ENCODE measurements around the gene VTI1A.
A peak's percentile ranks its signal among the peaks of the same experiment; 100 is the strongest.

- TF ChIP-seq CTCF (conservative IDR thresholded peaks at IDR 0.05; ENCODE audit: low read depth in 2 of 2) (no peak), EZH2phosphoT487 (IDR thresholded peaks at IDR 0.05; ENCODE audit: unreplicated experiment) (no peak), POLR2AphosphoS5 (IDR thresholded peaks at IDR 0.05; ENCODE audit: low read depth) (no peak), EZH2 (IDR thresholded peaks at IDR 0.05; ENCODE audit: low read depth, unreplicated experiment) (no peak), ETS1 (IDR thresholded peaks at IDR 0.05) (no peak), REST (IDR thresholded peaks at IDR 0.05; ENCODE audit: unreplicated experiment) (no peak), STAT1 (IDR thresholded peaks at IDR 0.05; ENCODE audit: unreplicated experiment) (no peak), JUNB (IDR thresholded peaks at IDR 0.05; ENCODE audit: unreplicated experiment) (no peak), CREB1 (CRISPR knock-in tag; IDR thresholded peaks at IDR 0.05; ENCODE audit: low read depth) (peak; percentile 24; the same call in 1 of the 2 replicates), ZNF462 (CRISPR knock-in tag; IDR thresholded peaks at IDR 0.05) (peak; percentile 87), ZNF331 (CRISPR knock-in tag; IDR thresholded peaks at IDR 0.05; ENCODE audit: low read depth) (no peak), NANOG (IDR thresholded peaks at IDR 0.05; ENCODE audit: borderline replicate concordance) (peak; percentile 69; the same call in 1 of the 2 replicates)
Observed at GRCh38 chr10:112832361-112832878, 385.4 kb downstream of the VTI1A start.
